ENCODE measurements around the gene KNDC1.

KNDC1 gene

DNA sequence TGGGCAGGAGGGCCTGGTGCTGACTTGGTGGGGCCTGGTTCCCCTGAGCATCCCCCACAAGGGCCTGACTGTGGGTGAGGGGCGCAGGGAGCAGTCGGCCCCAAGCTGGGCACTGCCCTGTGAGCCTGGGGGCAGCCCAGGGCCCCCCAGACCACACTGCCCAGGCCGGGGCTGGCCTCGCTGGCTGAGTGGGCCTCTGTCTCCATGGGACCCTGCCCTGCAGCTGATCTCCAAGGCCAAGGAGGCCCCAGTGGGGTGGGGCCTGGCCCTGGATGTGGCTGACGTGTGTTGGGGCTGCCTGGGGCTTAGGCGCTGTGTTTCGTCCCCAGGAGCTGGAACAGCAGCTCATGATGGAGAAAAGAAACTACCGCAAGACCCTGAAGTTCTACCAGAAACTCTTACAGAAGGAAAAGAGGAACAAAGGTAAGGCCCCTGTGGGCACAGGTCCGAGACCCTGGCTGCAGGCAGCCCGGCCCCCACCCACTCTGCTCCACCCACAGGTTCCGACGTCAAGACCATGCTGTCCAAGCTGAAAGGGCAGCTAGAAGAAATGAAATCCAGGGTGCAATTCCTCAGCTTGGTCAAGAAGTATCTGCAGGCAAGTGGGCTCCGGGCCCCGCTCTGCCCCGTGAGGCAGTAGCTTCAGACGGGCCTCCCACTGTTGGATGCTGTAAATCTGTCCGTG, 46.5 kb downstream of the KNDC1 start:
- H3K4me1 ChIP-seq: no peaks in the 10 kb centered on the region
- H3K4me3 ChIP-seq (ENCODE audit: low read depth, low read length): no peak overlapping the region
- no peaks in the 10 kb centered on the region for H3K9me3 ChIP-seq
- H3K36me3 ChIP-seq: no peaks in the 10 kb centered on the region
- DNase-seq: no peak
- H3K27me3 ChIP-seq: peaks cover 29% of the 10 kb centered on the region
- TF ChIP-seq, protein P1, sequence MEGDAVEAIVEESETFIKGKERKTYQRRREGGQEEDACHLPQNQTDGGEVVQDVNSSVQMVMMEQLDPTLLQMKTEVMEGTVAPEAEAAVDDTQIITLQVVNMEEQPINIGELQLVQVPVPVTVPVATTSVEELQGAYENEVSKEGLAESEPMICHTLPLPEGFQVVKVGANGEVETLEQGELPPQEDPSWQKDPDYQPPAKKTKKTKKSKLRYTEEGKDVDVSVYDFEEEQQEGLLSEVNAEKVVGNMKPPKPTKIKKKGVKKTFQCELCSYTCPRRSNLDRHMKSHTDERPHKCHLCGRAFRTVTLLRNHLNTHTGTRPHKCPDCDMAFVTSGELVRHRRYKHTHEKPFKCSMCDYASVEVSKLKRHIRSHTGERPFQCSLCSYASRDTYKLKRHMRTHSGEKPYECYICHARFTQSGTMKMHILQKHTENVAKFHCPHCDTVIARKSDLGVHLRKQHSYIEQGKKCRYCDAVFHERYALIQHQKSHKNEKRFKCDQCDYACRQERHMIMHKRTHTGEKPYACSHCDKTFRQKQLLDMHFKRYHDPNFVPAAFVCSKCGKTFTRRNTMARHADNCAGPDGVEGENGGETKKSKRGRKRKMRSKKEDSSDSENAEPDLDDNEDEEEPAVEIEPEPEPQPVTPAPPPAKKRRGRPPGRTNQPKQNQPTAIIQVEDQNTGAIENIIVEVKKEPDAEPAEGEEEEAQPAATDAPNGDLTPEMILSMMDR (IDR thresholded peaks at IDR 0.05; ENCODE audit: low read depth, low read length): no peak

DNA sequence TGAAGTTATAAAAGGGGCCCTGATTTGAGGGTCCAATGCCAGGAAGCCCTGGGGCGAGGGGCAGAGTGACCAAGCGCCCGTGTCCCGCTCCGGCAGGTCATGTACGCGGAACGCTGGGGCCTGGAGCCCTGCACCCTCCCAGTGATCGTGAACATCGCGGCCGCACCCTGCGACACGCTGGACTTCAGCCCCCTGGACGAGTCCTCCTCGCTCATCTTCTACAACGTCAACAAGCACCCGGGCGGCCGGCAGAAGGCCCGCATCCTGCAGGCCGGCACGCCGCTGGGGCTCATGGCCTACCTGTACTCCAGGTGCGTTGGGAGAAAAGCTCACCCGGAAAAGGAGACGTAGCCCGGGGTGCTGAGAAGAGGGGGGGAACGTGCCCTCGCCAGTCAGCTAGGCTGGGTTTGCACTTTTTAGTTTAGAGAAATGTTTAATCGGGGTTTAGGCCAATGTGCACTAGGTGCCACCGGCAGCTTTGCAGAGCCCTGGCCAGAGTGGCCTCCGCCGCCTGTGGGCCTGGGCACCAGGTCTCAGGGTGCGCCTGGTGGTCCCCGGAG, 47.1 kb downstream of the KNDC1 start:
- TF ChIP-seq, protein P1 (IDR thresholded peaks at IDR 0.05; ENCODE audit: low read depth, low read length): no peak
- H3K27me3 ChIP-seq: peaks cover 23% of the 10 kb centered on the region
- no peak for DNase-seq
- H3K36me3 ChIP-seq: no peaks in the 10 kb centered on the region
- H3K4me1 ChIP-seq: no peaks in the 10 kb centered on the region
- H3K4me3 ChIP-seq (ENCODE audit: low read depth, low read length): no peak overlapping the region
- no peaks in the 10 kb centered on the region for H3K9me3 ChIP-seq

DNA sequence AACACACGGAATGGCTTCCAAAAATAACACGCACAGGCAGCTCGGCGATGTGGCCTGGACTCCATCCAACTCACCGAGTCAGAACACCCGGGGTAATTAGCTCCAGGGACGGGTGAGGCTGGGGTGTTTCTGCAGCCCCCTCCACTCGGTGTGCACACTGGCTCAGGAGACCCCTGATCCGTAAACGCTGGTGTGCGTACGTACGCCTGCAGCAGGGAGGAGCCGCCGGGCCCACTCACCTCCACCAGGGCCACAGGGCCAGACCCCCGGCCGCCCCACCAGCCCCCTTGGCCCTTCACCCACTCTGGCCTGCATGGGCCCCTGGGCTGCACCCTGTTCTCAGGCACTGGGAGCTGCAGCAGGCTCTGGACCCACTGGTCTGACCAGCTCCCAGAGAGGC, 47.6 kb downstream of the KNDC1 start:
- Histone ChIP-seq H3K36me3 (no peaks in the 10 kb centered on the region), H3K9me3 (no peaks in the 10 kb centered on the region), H3K27me3 (peaks cover 18% of the 10 kb centered on the region), H3K4me3 (ENCODE audit: low read depth, low read length) (no peak overlapping the region), H3K4me1 (no peaks in the 10 kb centered on the region)
- TF ChIP-seq, protein P1 (IDR thresholded peaks at IDR 0.05; ENCODE audit: low read depth, low read length): no peak
- no peak for DNase-seq

DNA sequence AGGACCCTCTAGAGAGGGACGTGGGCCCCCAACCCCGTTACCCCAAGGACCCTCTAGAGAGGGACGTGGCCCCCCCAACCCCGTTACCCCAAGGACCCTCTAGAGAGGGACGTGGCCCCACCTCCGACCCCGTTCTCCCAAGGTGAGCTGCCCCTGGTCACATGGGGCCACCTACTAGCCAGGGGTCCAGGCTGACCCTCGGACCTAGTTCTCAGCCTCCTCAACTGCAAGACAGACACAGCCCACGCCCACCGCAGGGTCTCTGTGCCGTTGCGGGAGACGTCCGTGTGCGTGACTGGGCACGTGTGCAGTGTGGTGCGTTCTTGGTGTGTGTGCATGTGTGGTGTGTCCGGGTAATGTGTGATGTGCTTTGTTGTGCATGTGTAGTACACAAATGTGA, 48.4 kb downstream of the KNDC1 start:
- no peak for DNase-seq
- H3K9me3 ChIP-seq: no peaks in the 10 kb centered on the region
- H3K27me3 ChIP-seq: peaks cover 15% of the 10 kb centered on the region
- no peaks in the 10 kb centered on the region for H3K4me1 ChIP-seq
- H3K4me3 ChIP-seq (ENCODE audit: low read depth, low read length): no peak overlapping the region
- TF ChIP-seq, protein P1 (IDR thresholded peaks at IDR 0.05; ENCODE audit: low read depth, low read length): no peak
- no peaks in the 10 kb centered on the region for H3K36me3 ChIP-seq

DNA sequence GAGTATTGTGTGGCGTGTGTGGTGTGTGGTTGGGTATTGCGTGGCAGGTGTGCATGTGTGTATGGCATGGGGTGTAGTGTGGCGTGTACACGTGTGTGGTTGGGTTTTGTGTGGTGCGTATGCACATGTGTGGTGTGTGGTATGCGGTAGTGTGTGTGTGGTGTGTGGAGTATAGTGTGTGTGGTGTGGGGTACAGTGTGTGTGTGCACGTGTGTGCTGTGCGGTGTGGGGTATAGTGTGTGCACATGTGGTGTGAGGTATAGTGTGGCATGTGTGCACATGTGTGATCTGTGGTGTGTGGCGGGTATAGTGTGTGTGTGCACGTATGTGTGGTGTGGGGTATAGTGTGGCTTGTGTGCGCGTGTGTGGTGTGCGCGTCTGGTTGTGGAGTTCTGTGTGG, 49.1 kb downstream of the KNDC1 start:
- TF ChIP-seq, protein P1 (IDR thresholded peaks at IDR 0.05; ENCODE audit: low read depth, low read length): no peak
- no peaks in the 10 kb centered on the region for H3K9me3 ChIP-seq
- H3K36me3 ChIP-seq: no peaks in the 10 kb centered on the region
- no peak for DNase-seq
- no peaks in the 10 kb centered on the region for H3K4me1 ChIP-seq
- H3K27me3 ChIP-seq: peaks cover 10% of the 10 kb centered on the region
- no peak overlapping the region for H3K4me3 ChIP-seq (ENCODE audit: low read depth, low read length)

DNA sequence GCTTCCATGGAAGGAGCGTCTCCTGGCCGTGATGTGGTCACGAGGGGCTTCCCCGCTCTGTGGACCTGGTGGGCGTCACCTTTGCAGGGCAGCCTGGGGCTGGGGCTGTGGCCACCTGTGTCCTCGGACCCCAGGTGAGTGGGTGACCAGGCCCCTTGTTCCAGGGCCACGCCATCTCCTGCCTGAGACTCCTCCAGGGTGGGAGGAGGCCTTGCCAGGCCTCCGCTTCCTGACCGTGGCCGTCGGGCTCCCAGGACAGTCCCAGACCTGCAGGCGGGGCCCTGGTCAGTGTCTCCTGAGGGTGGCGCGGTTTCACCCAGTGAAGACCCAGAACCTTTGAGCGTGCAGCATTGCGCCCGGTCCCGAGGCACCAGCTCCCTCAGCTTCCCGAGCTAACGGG, 49.6 kb downstream of the KNDC1 start:
- Histone ChIP-seq H3K4me3 (ENCODE audit: low read depth, low read length) (no peak overlapping the region), H3K27me3 (peaks cover 10% of the 10 kb centered on the region), H3K9me3 (no peaks in the 10 kb centered on the region), H3K36me3 (no peaks in the 10 kb centered on the region), H3K4me1 (no peaks in the 10 kb centered on the region)
- TF ChIP-seq, protein P1 (IDR thresholded peaks at IDR 0.05; ENCODE audit: low read depth, low read length): no peak
- no peak for DNase-seq

Measured in BE2C (cell line).